Endothelial cell of umbilical vein (primary cell): ENCODE results near the gene SMC3. TPM values are rescaled to one million over a fixed set of nuclear protein-coding genes. Genes with fewer than 3 reads are reported as not detected.

Source experiments
- BruUV-seq: library from RNA; stranded (reverse); fragments of 400-500 nt; replicated peaks from 2 replicates; lab custom pipeline; 2021; lab: Mats Ljungman, UMichigan
- CTCF ChIA-PET: fragments of 300-600, 350-600 bp; sonication (Branson Sonifier 250); formaldehyde crosslinking; loops from one replicate; lab custom pipeline; 2021; ENCODE audit warnings: antibody characterized with exemption, inconsistent platforms; lab: Charles Lee
- POLR2A ChIA-PET: fragments of 300-600, 350-600 bp; sonication (Branson Sonifier 250); formaldehyde crosslinking; loops from one replicate; lab custom pipeline; 2021; ENCODE audit warnings: antibody characterized with exemption, inconsistent platforms; lab: Charles Lee
- DNase-seq: peaks from one replicate; pipeline ENCODE4 v3.0.0-alpha.2; 2011; ENCODE audit warnings: low read depth, low spot score
- FAIRE-seq: peaks from 2 replicates; lab custom pipeline; 2011; peaks lifted over from hg19 to GRCh38; lab: Jason Lieb, UNC
- H2AFZ ChIP-seq: 2 replicates; pipeline ENCODE4 v1.6.0; 2012; ENCODE audit warnings: low read depth, low read length, control low read depth, inconsistent platforms
- H3K27ac ChIP-seq: 2 replicates; pipeline ENCODE4 v1.5.1; 2011; ENCODE audit warnings: low read depth, mild to moderate bottlenecking, control low read depth, low read length, moderate library complexity; ENCODE audit not compliant: insufficient read depth
- H3K27me3 ChIP-seq, 2 experiments: 2 replicates each; pipeline versions ENCODE4 v1.6.0 to v1.6.1; 2011; ENCODE audit warnings: low read length in 2 of 2, mixed read lengths in 1 of 2; ENCODE audit not compliant: control insufficient read depth in 2 of 2, insufficient read depth in 2 of 2
- H3K36me3 ChIP-seq, 2 experiments: 2 replicates in 1 of 2; 3 replicates in 1 of 2; pipeline ENCODE4 v1.5.1; 2011; ENCODE audit warnings: low read length in 2 of 2, mild to moderate bottlenecking in 1 of 2, moderate library complexity in 1 of 2; ENCODE audit not compliant: control insufficient read depth in 2 of 2, insufficient read depth in 2 of 2; ENCODE audit errors: extremely low read depth in 1 of 2
- H3K4me1 ChIP-seq: 3 replicates; pipeline ENCODE4 v1.5.1; 2011; ENCODE audit warnings: mild to moderate bottlenecking, low read length; ENCODE audit not compliant: control insufficient read depth, insufficient read depth; ENCODE audit errors: extremely low read depth
- H3K4me2 ChIP-seq: 2 replicates; pipeline ENCODE4 v1.6.1; 2011; ENCODE audit warnings: low read length, control low read depth, mixed read lengths; ENCODE audit not compliant: insufficient read depth
- H3K4me3 ChIP-seq, 3 experiments: fragments of 200-600 bp in 1 of 3; sonication (generic), shearing (Covaris generic) in 1 of 3; replicated peaks in 1 of 3; 2 replicates each; pipeline ENCODE4 v1.5.1; 2011 to 2016; ENCODE audit warnings: control low read depth in 3 of 3, low read length in 3 of 3, mild to moderate bottlenecking in 2 of 3, inconsistent platforms in 1 of 3, low read depth in 1 of 3, moderate library complexity in 1 of 3; ENCODE audit not compliant: insufficient read depth in 1 of 3
- H3K79me2 ChIP-seq: 2 replicates; pipeline ENCODE4 v1.6.0; 2012; ENCODE audit warnings: low read length, inconsistent platforms; ENCODE audit not compliant: control insufficient read depth, insufficient read depth
- H3K9ac ChIP-seq: replicated peaks from 2 replicates; pipeline ENCODE3; 2011; ENCODE audit warnings: low read length, control low read depth; ENCODE audit not compliant: insufficient read depth; ENCODE audit errors: extremely low read depth
- H3K9me1 ChIP-seq: replicated peaks from 3 replicates; pipeline ENCODE4 v1.6.0; 2011; ENCODE audit warnings: mild to moderate bottlenecking, low read length; ENCODE audit not compliant: control insufficient read depth, insufficient read depth; ENCODE audit errors: extremely low read depth
- H3K9me3 ChIP-seq: replicated peaks from 2 replicates; pipeline ENCODE4 v1.5.1; 2012; ENCODE audit warnings: low read length, inconsistent platforms; ENCODE audit not compliant: control insufficient read depth, insufficient read depth
- H4K20me1 ChIP-seq: replicated peaks from 2 replicates; pipeline ENCODE3; 2011; ENCODE audit warnings: mild to moderate bottlenecking, low read length; ENCODE audit not compliant: control insufficient read depth, insufficient read depth; ENCODE audit errors: extremely low read depth
- CTCF ChIP-seq, 2 donors: IDR thresholded peaks; 1 replicate in 1 of 2; 2 replicates in 1 of 2; pipeline ENCODE4 v1.5.1; 2011; ENCODE audit warnings: low read length in 2 of 2, mild to moderate bottlenecking in 2 of 2, moderate library complexity in 2 of 2, control low read depth in 1 of 2, inconsistent platforms in 1 of 2, low read depth in 1 of 2; ENCODE audit not compliant: insufficient read depth in 1 of 2; ENCODE audit errors: extremely low read depth in 1 of 2
- EZH2 ChIP-seq: IDR thresholded peaks from 2 replicates; pipeline ENCODE4 v1.6.1; 2012; ENCODE audit warnings: borderline replicate concordance, low read depth, mild to moderate bottlenecking, moderate library complexity, low read length, inconsistent platforms; ENCODE audit not compliant: severe bottlenecking
- FOS ChIP-seq: IDR thresholded peaks from 2 replicates; pipeline ENCODE4 v1.6.1; 2011; ENCODE audit warnings: mild to moderate bottlenecking, low read length, moderate library complexity, borderline replicate concordance; ENCODE audit not compliant: insufficient read depth
- GATA2 ChIP-seq: IDR thresholded peaks from 2 replicates; pipeline ENCODE4 v1.7.0; 2011; ENCODE audit warnings: low read depth, mild to moderate bottlenecking, moderate library complexity, mixed read lengths, low read length; ENCODE audit not compliant: insufficient read length, insufficient read depth
- JUN ChIP-seq: IDR thresholded peaks from 2 replicates; pipeline ENCODE4 v1.6.1; 2011; ENCODE audit warnings: borderline replicate concordance, low read depth; ENCODE audit not compliant: insufficient read length, insufficient read depth
- MAX ChIP-seq: IDR thresholded peaks from 2 replicates; pipeline ENCODE4 v1.6.1; 2011; ENCODE audit not compliant: insufficient read depth, insufficient read length
- MYC ChIP-seq: IDR thresholded peaks from one replicate; pipeline ENCODE4 v1.6.1; 2011; ENCODE audit warnings: mild to moderate bottlenecking, low read depth, low read length
- POLR2A ChIP-seq: IDR thresholded peaks from 2 replicates; pipeline ENCODE4 v1.6.1; 2012; ENCODE audit warnings: low read depth, mild to moderate bottlenecking, control low read depth, low read length
- POLR2AphosphoS5 ChIP-seq: IDR thresholded peaks from 2 replicates; pipeline ENCODE4 v1.6.1; 2012; ENCODE audit warnings: low read depth, mild to moderate bottlenecking, control low read depth, low read length, moderate library complexity; ENCODE audit not compliant: insufficient read depth
- dilution Hi-C: fragments of 300-500 bp; cut with MboI; formaldehyde crosslinking; loops from one replicate; pipeline ENCODE4 v1.15.0; 2019; ENCODE audit warnings: low sequenced_read_pairs; ENCODE audit not compliant: extremely low pct_ligation_motif_present
- intact Hi-C: fragments of 100-400 bp; cut with micrococcal nuclease; formaldehyde crosslinking; loops from one replicate; pipeline ENCODE4 v1.10.0; 2022
- polyA plus RNA-seq, 4 experiments: library from polyadenylated mRNA; depleted of rRNA in 3 of 4; stranded (reverse) in 3 of 4; unstranded in 1 of 4; fragments of >200 nt; gene quantifications; 2 replicates each; pipeline versions ENCODE4 v1.2.1 to v1.2.3, GENCODE V29; 2011 to 2012; ENCODE audit warnings: missing spikeins in 1 of 4
- total RNA-seq: library from RNA; stranded (reverse); gene quantifications from 2 replicates; pipeline ENCODE4 v1.2.3, GENCODE V29; 2021

SMC3 gene
- total and polyA plus RNA-seq, 2 donors (not counting 3 experiments of a cell fraction or from before 2014, with no cell fraction given), result 5.5 to 44.2 TPM

- Histone ChIP-seq H4K20me1 (no peaks in the 10 kb centered on the region), H3K27ac (no peak overlapping the region), H3K79me2 (peaks cover 60% of the 10 kb centered on the region), H3K4me2 (peak overlapping the region; percentile 93), H3K4me1 (peaks cover 14% of the 10 kb centered on the region), H3K4me3 (peak overlapping the region in 1 of 3 experiments; percentile 90), H3K9me3 (no peaks in the 10 kb centered on the region), H2AFZ (no peak overlapping the region), H3K9ac (peak overlapping the region; percentile 93), H3K27me3 (no peaks in the 10 kb centered on the region), H3K36me3 (no peaks in the 10 kb centered on the region), H3K9me1 (peaks cover 2% of the 10 kb centered on the region)
- intact Hi-C loops (loop anchor here (5.0 kb wide), 1 partner anchor 33 kb away; no protein-coding TSS in a partner anchor), dilution Hi-C loops (loop anchor here (10.0 kb wide), 1 partner anchor 214 kb away; no protein-coding TSS in a partner anchor)
- ChIA-PET CTCF (interaction anchor here (1.0 kb wide), 2 partner anchors 11 to 34 kb away, joined by 3 to 4 read pairs; no protein-coding TSS in a partner anchor), POLR2A (no interaction called here)
- TSS peak; percentile 17 for BruUV-seq
- FAIRE-seq (no peak), DNase-seq (no peak)
- TF ChIP-seq MAX (no peak), POLR2A (no peak), JUN (no peak), MYC (no peak), FOS (no peak), GATA2 (no peak), EZH2 (no peak), POLR2AphosphoS5 (no peak), CTCF (IDR thresholded peaks at IDR 0.05; ENCODE audit: extremely low read depth in 1 of 2, insufficient read depth in 1 of 2, low read depth in 1 of 2, low read length in 2 of 2) (no peak)
These were observed 1.6 kb downstream of the SMC3 start for GRCh38 chr10:110569122-110569521.
